ENCODE data around the gene KCNT1.

- TF ChIP-seq MYC (IDR thresholded peaks at IDR 0.05; ENCODE audit: low read depth, low read length) (no peak), CTCF (IDR thresholded peaks at IDR 0.05; ENCODE audit: low read depth, low read length) (no peak)
These were observed 13.0 kb upstream of the KCNT1 start for GRCh38 chr9:135689011-135689410.
